HAP-1 (cell line): ENCODE measurements around the gene C10orf67.

ENCODE experiments used
- DNase-seq, 2 experiments: peaks; one replicate each; pipeline ENCODE4 v3.0.0-alpha.2; 2016 to 2020; ENCODE audit warnings: low spot score in 2 of 2
- H3K27me3 ChIP-seq: fragments of 250-450 bp; sonication (Bioruptor Pico); 2 replicates; pipeline ENCODE4 v1.5.1; 2020; ENCODE audit warnings: low read depth, mild to moderate bottlenecking, moderate library complexity
- H3K36me3 ChIP-seq: fragments of 250-450 bp; sonication (Bioruptor Pico); replicated peaks from 2 replicates; pipeline ENCODE4 v1.5.1; 2020; ENCODE audit warnings: mild to moderate bottlenecking
- H3K4me1 ChIP-seq: fragments of 250-450 bp; sonication (Bioruptor Pico); 2 replicates; pipeline ENCODE4 v1.5.1; 2020; ENCODE audit warnings: mild to moderate bottlenecking
- H3K4me3 ChIP-seq: fragments of 250-450 bp; sonication (Bioruptor Pico); 2 replicates; pipeline ENCODE4 v1.5.1; 2020; ENCODE audit warnings: mild to moderate bottlenecking, moderate library complexity
- H3K9me3 ChIP-seq: fragments of 250-450 bp; sonication (Bioruptor Pico); 2 replicates; pipeline ENCODE4 v1.5.1; 2020; ENCODE audit warnings: mild to moderate bottlenecking, moderate library complexity
- in situ Hi-C: fragments of 300-500 bp; cut with MboI; formaldehyde crosslinking; loops from 3 replicates; pipeline ENCODE4 v1.14.3; 2020; ENCODE audit warnings: low sequenced_read_pairs, inconsistent platforms, mixed read lengths

The C10orf67 gene

DNA sequence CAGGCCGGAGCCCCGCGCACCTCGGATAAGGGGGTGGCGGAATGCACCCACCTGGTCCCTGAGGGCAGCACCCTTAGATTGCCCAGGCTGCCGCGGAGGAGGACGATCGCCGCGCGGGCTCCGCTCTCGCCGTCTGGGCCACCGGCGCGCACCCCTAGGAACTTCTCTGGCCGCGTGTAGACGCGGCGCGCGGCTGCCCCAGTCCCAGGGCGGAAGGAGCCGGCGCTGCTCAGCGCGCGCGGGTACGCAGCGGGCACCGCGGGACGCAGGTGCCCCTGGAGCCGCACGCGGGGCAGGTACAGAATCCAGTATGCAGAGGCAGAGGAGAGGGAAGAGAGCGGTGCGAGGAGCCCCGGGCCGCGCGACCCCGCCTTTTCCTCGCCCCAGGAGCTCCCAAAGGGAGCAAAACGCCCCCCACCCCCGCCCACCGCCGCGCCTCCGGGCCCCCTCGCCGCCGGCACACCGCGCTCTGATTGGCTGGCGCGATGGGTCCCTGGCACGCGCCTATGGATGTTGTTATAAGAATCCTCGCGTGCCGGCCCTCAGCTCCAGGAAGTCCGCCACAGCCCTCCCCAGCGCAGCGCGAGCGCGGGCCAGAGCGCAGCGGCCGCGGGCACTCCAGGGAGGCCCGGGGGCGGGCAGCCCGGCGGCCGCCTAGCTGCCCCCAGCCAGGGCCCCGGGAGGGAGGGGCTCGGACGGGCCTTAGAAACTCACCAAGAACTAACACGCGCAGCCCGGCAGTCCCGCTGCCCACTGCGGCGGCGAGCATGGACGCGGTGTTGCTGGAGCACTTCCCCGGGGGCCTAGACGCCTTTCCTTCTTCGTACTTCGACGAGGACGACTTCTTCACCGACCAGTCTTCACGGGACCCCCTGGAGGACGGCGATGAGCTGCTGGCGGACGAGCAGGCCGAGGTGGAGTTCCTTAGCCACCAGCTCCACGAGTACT is 152.6 kb downstream of the C10orf67 start, which contains the start of gene PTF1A:
TSS of gene PTF1A (plus strand) at position 549 of the 948 bp plus-strand sequence. CDS start at position 768, 219 bp downstream.
- no peaks in the 10 kb centered on the region for H3K36me3 ChIP-seq
- H3K4me1 ChIP-seq: no peaks in the 10 kb centered on the region
- DNase-seq: no peak
- H3K9me3 ChIP-seq: no peaks in the 10 kb centered on the region
- peaks cover 19% of the 10 kb centered on the region for H3K27me3 ChIP-seq
- in situ Hi-C loops: no loop called here
- no peak within 1 kb of the TSS for H3K4me3 ChIP-seq

GRCh38 chr10:23190872-23191763 is 153.5 kb downstream of the C10orf67 start:
- DNase-seq: no peak
- in situ Hi-C loops: no loop called here
- H3K4me1 ChIP-seq: no peaks in the 10 kb centered on the region
- H3K4me3 ChIP-seq: no peak overlapping the region
- H3K9me3 ChIP-seq: no peaks in the 10 kb centered on the region
- peaks cover 19% of the 10 kb centered on the region for H3K27me3 ChIP-seq
- H3K36me3 ChIP-seq: no peaks in the 10 kb centered on the region

DNA sequence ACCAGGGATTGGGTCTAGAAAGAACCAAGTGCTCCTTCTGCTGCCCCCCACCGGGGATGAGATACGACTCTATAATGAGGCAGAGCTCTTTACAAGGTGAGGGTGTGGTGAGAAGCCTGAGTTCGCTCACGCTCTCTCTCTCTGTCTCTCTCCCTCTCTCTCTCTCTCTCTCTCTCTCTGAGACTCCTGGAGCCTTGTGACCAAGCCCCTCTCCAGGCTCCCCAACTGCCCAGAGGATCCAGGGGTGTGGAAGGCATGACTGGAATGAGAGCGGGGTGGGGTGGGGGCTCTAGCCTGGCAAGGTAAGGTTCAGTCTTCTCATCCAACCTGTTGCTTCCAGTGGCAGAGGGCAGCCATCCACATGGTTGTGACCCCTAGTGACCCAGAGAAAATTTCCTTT is 155.6 kb downstream of the C10orf67 start:
- in situ Hi-C loops: no loop called here
- Histone ChIP-seq H3K27me3 (peaks cover 17% of the 10 kb centered on the region), H3K4me3 (no peak overlapping the region), H3K36me3 (no peaks in the 10 kb centered on the region), H3K4me1 (no peaks in the 10 kb centered on the region), H3K9me3 (no peaks in the 10 kb centered on the region)
- no peak for DNase-seq

DNA sequence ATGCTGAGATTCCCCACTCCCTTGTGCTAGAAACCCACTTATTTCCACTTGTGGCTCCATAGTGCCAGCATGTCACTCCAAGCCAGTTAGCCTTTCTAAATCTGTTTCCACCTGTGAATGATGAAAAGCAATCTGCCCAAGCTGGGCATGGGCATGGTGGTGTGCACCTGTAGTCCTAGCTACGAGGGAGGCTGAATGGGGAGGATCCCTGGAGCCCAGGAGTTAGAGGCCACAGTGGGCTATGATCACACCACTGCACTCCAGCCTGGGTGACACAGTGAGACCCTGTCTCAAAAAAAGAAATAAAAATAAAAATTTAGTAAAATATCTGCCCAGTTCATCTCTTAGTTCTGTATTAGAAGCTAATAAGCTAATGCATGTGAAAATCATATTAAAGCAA is 157.4 kb downstream of the C10orf67 start:
- Histone ChIP-seq H3K9me3 (no peaks in the 10 kb centered on the region), H3K27me3 (peaks cover 12% of the 10 kb centered on the region), H3K4me3 (no peak overlapping the region), H3K36me3 (no peaks in the 10 kb centered on the region), H3K4me1 (no peaks in the 10 kb centered on the region)
- no peak for DNase-seq
- in situ Hi-C loops: no loop called here

DNA sequence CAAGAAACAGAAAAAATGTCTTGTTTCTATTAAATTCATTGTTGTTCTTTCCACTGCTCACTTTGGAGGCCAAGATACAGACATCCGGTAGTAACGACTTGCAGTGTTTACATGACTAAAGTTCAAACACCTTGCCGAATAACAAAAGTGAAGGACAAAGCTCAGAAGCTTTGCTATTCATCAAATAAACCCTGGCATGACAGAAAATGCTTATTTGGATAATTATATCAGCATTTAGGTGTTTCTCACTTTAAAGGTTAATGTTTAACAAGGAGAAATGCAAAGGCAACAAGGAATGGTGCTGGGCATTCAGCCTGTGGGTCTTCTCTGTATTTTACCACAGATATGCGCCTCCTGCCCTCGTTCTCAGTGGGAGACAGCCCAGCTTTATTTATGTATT is 157.9 kb downstream of the C10orf67 start:
- Histone ChIP-seq H3K4me1 (no peaks in the 10 kb centered on the region), H3K9me3 (no peaks in the 10 kb centered on the region), H3K36me3 (no peaks in the 10 kb centered on the region), H3K27me3 (peaks cover 11% of the 10 kb centered on the region), H3K4me3 (no peak overlapping the region)
- in situ Hi-C loops: no loop called here
- no peak for DNase-seq

DNA sequence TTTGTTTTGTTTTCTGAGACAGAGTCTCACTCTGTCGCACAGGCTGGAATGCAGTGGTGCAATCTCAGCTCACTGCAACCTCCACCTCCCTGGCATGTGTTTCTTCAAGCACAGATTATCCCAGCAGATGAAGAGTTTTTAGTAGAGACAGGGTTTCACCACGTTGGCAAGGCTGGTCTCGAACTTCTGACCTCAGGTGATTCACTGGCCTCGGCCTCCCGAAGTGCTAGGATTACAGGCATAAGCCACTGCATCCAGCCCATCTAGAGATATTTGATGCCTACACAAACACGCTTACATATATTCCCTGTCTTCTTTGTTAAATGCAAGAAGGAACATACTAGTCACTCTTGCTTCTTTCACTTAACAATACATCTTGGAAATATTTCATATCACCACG is 158.4 kb downstream of the C10orf67 start:
- in situ Hi-C loops: no loop called here
- H3K4me3 ChIP-seq: no peak overlapping the region
- no peaks in the 10 kb centered on the region for H3K4me1 ChIP-seq
- no peak for DNase-seq
- H3K27me3 ChIP-seq: peaks cover 6% of the 10 kb centered on the region
- H3K9me3 ChIP-seq: no peaks in the 10 kb centered on the region
- H3K36me3 ChIP-seq: no peaks in the 10 kb centered on the region

DNA sequence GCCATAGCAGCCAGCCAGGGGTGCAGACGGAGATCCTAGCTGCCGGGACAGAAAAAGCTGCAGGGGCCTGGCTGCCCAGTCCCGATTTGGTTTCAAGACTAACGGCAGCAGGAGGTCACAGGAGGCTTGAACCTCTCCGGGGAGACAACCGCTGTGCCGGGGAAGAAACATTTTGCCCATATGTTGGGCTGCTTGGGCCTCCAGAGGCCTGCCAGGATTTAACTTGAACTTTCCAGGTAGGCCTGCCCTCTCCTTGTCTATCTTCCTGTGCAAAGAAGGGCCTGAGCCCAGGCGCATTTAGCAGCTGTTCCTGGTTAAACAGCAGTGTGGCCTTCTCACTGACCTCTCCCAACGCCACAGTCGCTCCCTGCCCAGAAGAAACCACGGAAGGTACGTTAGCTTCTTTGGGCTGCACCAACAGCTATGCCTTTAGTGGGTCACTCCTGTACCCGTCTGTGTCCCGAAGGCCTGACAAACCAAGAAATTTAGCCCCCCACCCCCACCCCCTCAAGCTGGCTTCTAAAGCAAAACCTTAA is 169.6 kb downstream of the C10orf67 start:
- H3K4me3 ChIP-seq: no peak overlapping the region
- in situ Hi-C loops: loop anchor here (25.0 kb wide), 3 partner anchors 362 to 1337 kb away; no protein-coding TSS in a partner anchor
- peaks cover 20% of the 10 kb centered on the region for H3K27me3 ChIP-seq

DNA sequence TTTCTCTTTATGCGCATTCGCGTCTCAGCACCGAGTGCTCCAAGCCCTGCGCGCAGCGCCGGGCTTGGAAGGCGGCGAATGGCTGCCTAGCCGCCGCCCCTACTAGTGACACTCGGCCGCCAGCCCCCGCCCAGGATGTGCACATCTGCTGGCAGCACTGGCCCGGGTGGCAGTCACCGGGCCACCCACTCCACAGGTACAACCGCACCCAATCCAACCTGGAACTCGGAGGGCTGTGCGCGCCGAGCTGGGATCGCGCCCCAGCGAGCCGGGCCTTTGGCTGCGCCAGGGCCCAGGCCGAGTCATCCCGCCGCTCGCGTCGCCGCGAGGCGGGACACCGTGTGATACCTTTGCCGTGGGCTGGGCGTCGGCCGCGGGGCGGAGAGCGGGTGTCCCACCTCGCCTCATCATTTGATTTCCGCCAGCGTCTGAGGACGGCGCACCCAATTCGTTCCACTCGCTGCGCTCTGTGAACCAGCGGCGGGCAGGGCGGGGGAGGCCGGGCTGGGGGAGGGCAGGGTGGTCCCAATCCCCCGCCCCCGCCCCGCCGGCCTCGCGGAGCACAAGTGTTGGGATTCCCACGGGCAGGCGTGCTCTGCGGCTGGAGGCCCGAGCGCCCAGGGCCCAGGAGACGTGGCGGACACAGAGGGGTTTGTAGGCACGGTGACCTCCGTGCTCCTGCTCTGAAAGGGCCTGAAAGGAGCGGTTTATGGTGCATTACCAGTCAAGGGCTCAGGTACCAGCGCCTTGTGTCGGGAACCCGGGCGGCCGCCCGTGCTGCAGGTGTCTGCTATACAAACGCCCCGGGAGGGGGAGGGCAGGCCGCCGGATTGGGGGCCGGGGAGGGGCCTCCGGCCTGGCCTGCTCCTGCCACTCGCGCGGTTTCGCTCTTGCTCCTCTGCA is 170.3 kb downstream of the C10orf67 start:
- in situ Hi-C loops: loop anchor here (25.0 kb wide), 3 partner anchors 363 to 1338 kb away; no protein-coding TSS in a partner anchor
- no peak overlapping the region for H3K4me3 ChIP-seq
- DNase-seq: no peak

More for the DNA sequence above, 169.6 kb downstream of the C10orf67 start:
- Histone ChIP-seq H3K36me3 (no peaks in the 10 kb centered on the region), H3K9me3 (no peaks in the 10 kb centered on the region), H3K4me1 (no peaks in the 10 kb centered on the region)
- DNase-seq: no peak

GRCh38 chr10:23173214-23174073 is 171.2 kb downstream of the C10orf67 start:
- no peaks in the 10 kb centered on the region for H3K36me3 ChIP-seq
- no peak overlapping the region for H3K4me3 ChIP-seq
- no peak for DNase-seq
- in situ Hi-C loops: loop anchor here (25.0 kb wide), 3 partner anchors 364 to 1339 kb away; no protein-coding TSS in a partner anchor
- H3K9me3 ChIP-seq: no peaks in the 10 kb centered on the region
- H3K27me3 ChIP-seq: peaks cover 20% of the 10 kb centered on the region
- no peaks in the 10 kb centered on the region for H3K4me1 ChIP-seq

More for the DNA sequence above, 170.3 kb downstream of the C10orf67 start:
- Histone ChIP-seq H3K27me3 (peaks cover 20% of the 10 kb centered on the region), H3K9me3 (no peaks in the 10 kb centered on the region), H3K36me3 (no peaks in the 10 kb centered on the region), H3K4me1 (no peaks in the 10 kb centered on the region)

DNA sequence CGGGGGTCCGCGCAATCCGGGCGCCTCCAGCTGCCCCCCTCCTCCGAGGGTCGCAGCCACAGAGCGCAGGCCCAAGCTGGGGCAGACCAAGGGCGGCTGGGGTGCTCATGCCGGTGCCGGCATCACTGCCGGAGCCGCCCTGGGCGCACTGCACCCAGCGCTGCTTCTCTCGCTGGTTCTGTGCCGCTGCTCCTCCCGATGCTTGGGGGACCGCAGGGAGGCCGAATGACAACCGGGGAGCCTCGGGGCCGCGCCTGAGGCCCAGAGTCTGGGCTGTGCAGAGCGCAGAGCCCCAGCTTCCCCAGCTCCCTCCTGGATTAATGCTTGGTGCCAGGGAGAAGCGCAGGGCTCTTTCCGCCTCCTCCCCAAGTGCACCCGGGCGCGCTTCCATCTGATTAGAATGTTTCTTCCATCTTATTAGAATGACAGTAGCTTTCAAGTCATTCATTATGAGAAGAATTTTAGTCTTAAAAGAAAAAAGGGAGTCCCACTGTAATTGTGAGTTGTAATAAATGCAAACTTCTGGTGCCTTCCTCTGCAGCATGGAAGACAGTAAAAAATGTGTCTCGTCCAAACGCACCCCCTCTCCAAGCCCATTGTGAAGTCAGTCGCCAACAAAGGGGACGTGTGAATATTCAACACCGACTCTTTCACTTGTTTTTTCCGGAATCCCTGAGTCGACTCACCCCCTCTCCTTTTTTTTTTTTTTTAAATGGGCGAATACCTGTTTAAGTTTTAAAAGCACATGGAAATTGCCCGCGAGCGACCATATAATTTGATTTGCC is 172.0 kb downstream of the C10orf67 start:
- Histone ChIP-seq H3K4me3 (no peak overlapping the region), H3K9me3 (no peaks in the 10 kb centered on the region), H3K27me3 (peaks cover 20% of the 10 kb centered on the region), H3K4me1 (no peaks in the 10 kb centered on the region), H3K36me3 (no peaks in the 10 kb centered on the region)
- DNase-seq: no peak
- in situ Hi-C loops: loop anchor here (25.0 kb wide), 3 partner anchors 365 to 1340 kb away; no protein-coding TSS in a partner anchor

- Histone ChIP-seq H3K27me3 (peaks cover 20% of the 10 kb centered on the region), H3K4me3 (no peak overlapping the region), H3K4me1 (no peaks in the 10 kb centered on the region), H3K36me3 (no peaks in the 10 kb centered on the region), H3K9me3 (no peaks in the 10 kb centered on the region)
- peak in 1 of 2 experiments; percentile 59 for DNase-seq
- in situ Hi-C loops: loop anchor here (25.0 kb wide), 3 partner anchors 366 to 1341 kb away; no protein-coding TSS in a partner anchor
Measured at GRCh38 chr10:23171232-23171876, 173.2 kb downstream of the C10orf67 start.
